ENCODE results near the gene EBF3.

DNA sequence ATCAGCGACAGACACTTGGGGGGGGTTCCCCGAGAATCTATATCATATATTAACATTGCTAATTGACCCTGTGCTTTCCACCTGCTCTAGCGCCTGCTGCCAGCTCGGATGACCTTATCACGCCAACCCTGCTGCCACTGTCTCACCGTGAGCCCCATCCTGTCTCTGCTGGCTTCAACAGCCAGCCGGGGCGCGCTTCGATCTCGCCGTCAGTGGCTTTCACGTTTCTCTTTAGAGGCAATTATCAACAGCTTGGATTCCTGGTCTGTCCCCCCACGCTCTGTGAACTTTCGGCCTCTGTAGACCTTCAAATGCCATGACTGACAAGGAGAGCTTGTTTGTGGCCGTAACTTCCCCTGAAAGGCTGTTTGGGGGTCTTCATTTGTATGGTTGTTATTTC lies 123.0 kb downstream of the EBF3 start:
- no peak for TF ChIP-seq POLR2A (IDR thresholded peaks at IDR 0.05)
- no peak for TF ChIP-seq CTCF (IDR thresholded peaks at IDR 0.05)
